AG09309 (cell line): ENCODE results near the gene GAB3.
"Not testable (repeated sequence)": the region's sequence is repeated elsewhere in the genome, so short reads cannot be mapped to it uniquely, and the experiment has no call there.

Source experiments
- DNase-seq: peaks from one replicate; pipeline ENCODE4 v3.0.0-alpha.2; 2010; ENCODE audit warnings: low read depth
- H3K4me3 ChIP-seq: 2 replicates; pipeline ENCODE4 v1.5.1; 2011; ENCODE audit warnings: mild to moderate bottlenecking, low read depth, low read length, moderate library complexity; ENCODE audit not compliant: control insufficient read depth
- TF ChIP-seq, protein P1 (sequence below): IDR thresholded peaks from 2 replicates; pipeline ENCODE4 v1.5.1; 2011; ENCODE audit warnings: mild to moderate bottlenecking, low read depth, low read length, inconsistent platforms; ENCODE audit not compliant: insufficient read depth, control insufficient read depth; ENCODE audit errors: missing control alignments

The GAB3 gene

DNA sequence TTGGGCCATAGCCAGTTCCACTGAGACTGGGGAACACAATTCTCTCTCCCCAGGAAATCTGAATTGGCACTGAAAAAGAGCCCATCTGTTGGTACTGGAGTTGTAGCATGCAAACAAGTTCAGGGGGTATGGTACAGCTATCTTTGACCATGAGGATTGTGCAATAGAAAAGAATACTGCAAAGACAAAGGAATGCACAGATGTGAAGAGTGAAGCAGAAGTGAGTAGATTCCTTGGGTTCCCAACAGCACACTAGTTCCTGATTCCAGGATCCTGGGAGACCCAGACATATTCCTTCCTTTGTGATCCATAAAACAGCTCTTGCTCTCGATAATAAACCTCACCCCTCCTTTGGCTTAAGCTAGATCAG, 54.2 kb downstream of the GAB3 start:
- no peak overlapping the region for H3K4me3 ChIP-seq
- no peak for DNase-seq
- TF ChIP-seq, protein P1, sequence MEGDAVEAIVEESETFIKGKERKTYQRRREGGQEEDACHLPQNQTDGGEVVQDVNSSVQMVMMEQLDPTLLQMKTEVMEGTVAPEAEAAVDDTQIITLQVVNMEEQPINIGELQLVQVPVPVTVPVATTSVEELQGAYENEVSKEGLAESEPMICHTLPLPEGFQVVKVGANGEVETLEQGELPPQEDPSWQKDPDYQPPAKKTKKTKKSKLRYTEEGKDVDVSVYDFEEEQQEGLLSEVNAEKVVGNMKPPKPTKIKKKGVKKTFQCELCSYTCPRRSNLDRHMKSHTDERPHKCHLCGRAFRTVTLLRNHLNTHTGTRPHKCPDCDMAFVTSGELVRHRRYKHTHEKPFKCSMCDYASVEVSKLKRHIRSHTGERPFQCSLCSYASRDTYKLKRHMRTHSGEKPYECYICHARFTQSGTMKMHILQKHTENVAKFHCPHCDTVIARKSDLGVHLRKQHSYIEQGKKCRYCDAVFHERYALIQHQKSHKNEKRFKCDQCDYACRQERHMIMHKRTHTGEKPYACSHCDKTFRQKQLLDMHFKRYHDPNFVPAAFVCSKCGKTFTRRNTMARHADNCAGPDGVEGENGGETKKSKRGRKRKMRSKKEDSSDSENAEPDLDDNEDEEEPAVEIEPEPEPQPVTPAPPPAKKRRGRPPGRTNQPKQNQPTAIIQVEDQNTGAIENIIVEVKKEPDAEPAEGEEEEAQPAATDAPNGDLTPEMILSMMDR = no peak

GRCh38 chrX:154695911-154696675, 54.8 kb downstream of the GAB3 start:
- no peak overlapping the region for H3K4me3 ChIP-seq
- DNase-seq = no peak
- TF ChIP-seq, protein P1 = no peak

DNA sequence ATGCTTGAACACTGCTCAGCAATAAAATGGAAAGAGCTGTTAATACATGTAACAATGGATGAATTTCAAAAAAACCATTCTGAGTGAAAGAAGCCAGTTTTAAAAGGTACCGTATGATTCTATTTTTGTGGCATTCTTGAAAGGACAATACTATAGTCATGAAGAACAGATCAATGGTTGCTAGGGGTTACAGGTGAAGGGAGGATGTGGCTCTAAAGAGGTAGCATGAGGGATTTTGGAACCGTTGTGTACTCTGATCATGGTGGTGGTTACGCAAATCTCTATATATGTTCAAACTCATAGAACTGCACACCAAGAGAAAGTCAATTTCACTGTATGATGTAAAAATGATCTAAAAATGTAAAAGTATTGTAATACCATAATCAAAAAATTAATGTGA, 57.5 kb downstream of the GAB3 start:
- TF ChIP-seq, protein P1 = no peak
- DNase-seq = no peak
- H3K4me3 ChIP-seq = no peak overlapping the region

- not testable (repeated sequence) for DNase-seq
Measured at GRCh38 chrX:154690438-154690837, 60.4 kb downstream of the GAB3 start.

GRCh38 chrX:154672084-154672483, 78.8 kb downstream of the GAB3 start:
- not testable (repeated sequence) for H3K4me3 ChIP-seq, DNase-seq

More at GRCh38 chrX:154690438-154690837, 60.4 kb downstream of the GAB3 start:
- not testable (repeated sequence) for H3K4me3 ChIP-seq

DNA sequence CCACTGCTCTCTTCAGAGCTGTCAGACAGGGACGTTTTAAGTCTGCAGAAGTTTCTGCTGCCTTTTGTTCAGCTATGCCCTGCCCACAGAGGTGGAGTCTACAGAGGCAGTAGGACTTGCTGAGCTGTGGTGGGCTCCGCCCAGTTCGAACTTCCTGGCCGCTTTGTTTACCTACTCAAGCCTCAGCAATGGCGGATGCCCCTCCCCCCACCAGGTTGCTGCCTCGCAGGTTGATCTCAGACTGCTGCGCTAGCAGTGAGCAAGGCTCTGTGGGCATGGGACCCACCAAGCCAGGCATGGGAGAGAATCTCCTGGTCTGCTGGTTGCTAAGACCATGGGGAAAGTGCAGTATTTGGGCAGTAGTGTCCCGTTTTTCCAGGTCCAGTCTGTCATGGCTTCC, 80.0 kb downstream of the GAB3 start:
- not testable (repeated sequence) for H3K4me3 ChIP-seq, DNase-seq

- H3K4me3 ChIP-seq = no peak overlapping the region
- DNase-seq = no peak
- TF ChIP-seq, protein P1 = no peak
Measured at GRCh38 chrX:154661899-154662298, 89.0 kb downstream of the GAB3 start.

GRCh38 chrX:154661170-154661569, 89.7 kb downstream of the GAB3 start:
- no peak for DNase-seq
- TF ChIP-seq, protein P1 = no peak
- no peak overlapping the region for H3K4me3 ChIP-seq
